Brain microvascular endothelial cell (primary cell): ENCODE measurements around the gene CD6.

Source experiments
- DNase-seq: peaks from one replicate; pipeline ENCODE4 v3.0.0-alpha.2; 2020
- H3K27ac ChIP-seq: fragments of 250-450 bp; sonication (Bioruptor Pico); 2 replicates; pipeline ENCODE4 v1.5.1; 2020; ENCODE audit warnings: mild to moderate bottlenecking, moderate library complexity
- H3K27me3 ChIP-seq: fragments of 250-450 bp; sonication (Bioruptor Pico); replicated peaks from 2 replicates; pipeline ENCODE4 v1.5.1; 2020; ENCODE audit warnings: mild to moderate bottlenecking
- H3K36me3 ChIP-seq: fragments of 250-450 bp; sonication (Bioruptor Pico); replicated peaks from 2 replicates; pipeline ENCODE4 v1.5.1; 2020; ENCODE audit warnings: mild to moderate bottlenecking
- H3K4me3 ChIP-seq: 2 replicates; pipeline ENCODE4 v1.5.1; 2011; ENCODE audit warnings: low read depth, mild to moderate bottlenecking, control low read depth, low read length, moderate library complexity
- CTCF ChIP-seq: IDR thresholded peaks from 2 replicates; pipeline ENCODE4 v1.5.1; 2011; ENCODE audit warnings: low read depth, mild to moderate bottlenecking, moderate library complexity, low read length, control low read depth, inconsistent platforms; ENCODE audit errors: missing control alignments
- in situ Hi-C: cut with HindIII; loops from 2 replicates; pipeline ENCODE4 v1.10.0; 2017; ENCODE audit warnings: low sequenced_read_pairs, low pct_ligation_motif_present

CD6 gene

GRCh38 chr11:60937144-60937527, 34.3 kb upstream of the CD6 start:
- no peak for DNase-seq
- no peaks in the 10 kb centered on the region for H3K36me3 ChIP-seq
- in situ Hi-C loops: no loop called here
- H3K4me3 ChIP-seq: no peak overlapping the region
- TF ChIP-seq CTCF: no peak
- no peaks in the 10 kb centered on the region for H3K27me3 ChIP-seq
- H3K27ac ChIP-seq: no peak overlapping the region

GRCh38 chr11:60937811-60938210, 33.7 kb upstream of the CD6 start:
- Histone ChIP-seq H3K4me3 (no peak overlapping the region), H3K27me3 (no peaks in the 10 kb centered on the region), H3K36me3 (no peaks in the 10 kb centered on the region), H3K27ac (no peak overlapping the region)
- DNase-seq: no peak
- in situ Hi-C loops: no loop called here
- TF ChIP-seq CTCF: no peak

- in situ Hi-C loops: no loop called here
- TF ChIP-seq CTCF: no peak
- H3K27ac ChIP-seq: no peak overlapping the region
- no peaks in the 10 kb centered on the region for H3K27me3 ChIP-seq
- no peak overlapping the region for H3K4me3 ChIP-seq
- H3K36me3 ChIP-seq: no peaks in the 10 kb centered on the region
- DNase-seq: no peak
These were observed 33.0 kb upstream of the CD6 start for GRCh38 chr11:60938500-60938899.

- no peak for TF ChIP-seq CTCF
- no peak for DNase-seq
- no peak overlapping the region for H3K27ac ChIP-seq
- no peaks in the 10 kb centered on the region for H3K36me3 ChIP-seq
- in situ Hi-C loops: no loop called here
- H3K27me3 ChIP-seq: no peaks in the 10 kb centered on the region
- no peak overlapping the region for H3K4me3 ChIP-seq
These were observed 32.2 kb upstream of the CD6 start for GRCh38 chr11:60939301-60939700.

- in situ Hi-C loops: no loop called here
- no peak for TF ChIP-seq CTCF
- Histone ChIP-seq H3K27me3 (no peaks in the 10 kb centered on the region), H3K4me3 (no peak overlapping the region), H3K36me3 (no peaks in the 10 kb centered on the region), H3K27ac (no peak overlapping the region)
- DNase-seq: no peak
These were observed 31.6 kb upstream of the CD6 start for GRCh38 chr11:60939855-60940254.

- in situ Hi-C loops: no loop called here
- DNase-seq: no peak
- TF ChIP-seq CTCF: no peak
- H3K27me3 ChIP-seq: no peaks in the 10 kb centered on the region
- no peak overlapping the region for H3K27ac ChIP-seq
- H3K4me3 ChIP-seq: no peak overlapping the region
- no peaks in the 10 kb centered on the region for H3K36me3 ChIP-seq
These were observed 29.9 kb upstream of the CD6 start for GRCh38 chr11:60941371-60942119.
